Measurements from ENCODE around the gene TNS3. TPM values are rescaled to one million over a fixed set of nuclear protein-coding genes. Genes with fewer than 3 reads are reported as not detected.

The TNS3 gene
- total RNA-seq, 1 donor from 2014 or later = 7.3 TPM

- DNase-seq (ENCODE audit: low read depth in 2 of 2) = no peak
Observed at GRCh38 chr7:47236480-47237129, 345.3 kb downstream of the TNS3 start.

- DNase-seq (ENCODE audit: low read depth in 2 of 2) = no peak
Observed at GRCh38 chr7:47233996-47234395, 347.9 kb downstream of the TNS3 start.

DNA sequence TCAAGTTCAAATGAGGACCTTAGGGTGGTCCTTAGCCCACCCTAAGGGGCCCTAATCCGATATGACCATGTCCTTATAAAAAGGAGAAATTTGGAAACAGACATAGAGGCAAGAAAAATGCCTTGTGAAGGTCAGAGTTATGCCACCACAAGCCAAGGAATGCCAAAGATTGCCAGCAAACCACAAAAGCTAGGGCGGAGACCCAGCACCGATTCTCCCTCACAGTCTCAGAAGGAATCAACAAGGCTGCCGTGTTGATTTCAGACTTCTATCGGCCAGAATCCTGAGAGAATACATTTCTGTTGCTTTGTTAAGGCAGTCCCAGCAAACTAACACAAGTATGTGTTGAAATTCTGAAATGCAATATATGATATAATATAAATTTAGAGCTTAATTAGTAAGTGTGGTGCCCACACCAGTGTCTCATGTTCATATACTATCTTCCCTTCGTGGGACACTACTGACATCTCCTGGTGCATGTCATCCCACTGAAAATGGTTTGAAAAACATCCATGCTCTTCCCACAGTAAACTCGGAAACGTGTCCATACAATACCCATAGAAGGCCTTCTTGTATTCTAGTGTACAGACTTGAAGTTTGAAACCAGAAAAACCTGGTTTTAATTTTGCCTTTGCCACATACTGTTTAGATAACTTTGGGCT is 349.0 kb downstream of the TNS3 start:
- no peak for DNase-seq (ENCODE audit: low read depth in 2 of 2)

DNA sequence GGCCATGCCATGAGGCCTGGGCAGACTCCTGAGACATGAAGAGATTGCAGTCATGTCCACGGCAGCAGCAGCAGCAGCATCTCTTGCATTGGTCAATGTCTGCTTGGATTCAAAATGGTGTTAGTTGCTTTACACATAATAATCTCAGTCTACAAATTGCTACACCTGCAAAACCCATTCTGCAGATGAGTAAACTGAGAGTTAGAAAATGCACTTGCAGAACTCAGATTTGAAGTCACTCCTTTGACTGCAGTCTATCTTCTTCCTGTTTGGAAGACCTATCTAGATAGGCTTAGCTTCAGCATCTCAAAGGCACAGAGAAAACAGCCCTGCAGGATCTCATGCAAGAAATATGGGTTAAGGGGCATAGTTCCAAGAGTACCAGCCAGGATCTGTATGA is 350.3 kb downstream of the TNS3 start:
- no peak for DNase-seq (ENCODE audit: low read depth in 2 of 2)

DNA sequence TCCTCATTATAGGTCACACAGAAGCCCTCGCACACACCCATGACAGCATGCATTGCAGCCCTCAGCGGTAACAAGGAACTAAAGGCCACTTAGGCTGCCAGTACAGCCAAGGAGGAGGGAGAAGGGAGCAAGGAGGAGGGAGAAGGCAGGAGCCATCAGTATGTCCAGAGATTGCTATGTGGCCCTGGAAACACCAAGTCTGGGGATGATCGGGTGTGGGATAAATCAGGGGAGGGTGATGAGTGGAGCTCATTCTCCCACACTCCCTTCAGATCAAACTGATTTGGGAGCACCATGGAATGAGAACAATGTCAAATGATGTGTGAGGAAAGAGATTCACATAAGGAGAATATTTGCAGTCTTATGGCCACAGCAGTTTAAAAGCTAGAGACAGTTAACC is 350.9 kb downstream of the TNS3 start:
- DNase-seq (ENCODE audit: low read depth in 2 of 2) = no peak

GRCh38 chr7:47228386-47229014 is 353.4 kb downstream of the TNS3 start:
- no peak for DNase-seq (ENCODE audit: low read depth in 2 of 2)

- no peak for DNase-seq (ENCODE audit: low read depth in 2 of 2)
Observed at GRCh38 chr7:47227762-47228177, 354.1 kb downstream of the TNS3 start.

GRCh38 chr7:47226696-47227095 is 355.2 kb downstream of the TNS3 start:
- no peak for DNase-seq (ENCODE audit: low read depth in 2 of 2)

- DNase-seq (ENCODE audit: low read depth in 2 of 2) = no peak
Observed at GRCh38 chr7:47225387-47226131, 356.4 kb downstream of the TNS3 start.
